K562 (cell line): Measurements from ENCODE around the gene ATP2A3. TPM values are rescaled to one million over a fixed set of nuclear protein-coding genes. Genes with fewer than 3 reads are reported as not detected.

ENCODE experiments used
- ARID1B ChIP-seq: fragments of 450-650 bp; IDR thresholded peaks from 2 replicates; pipeline ENCODE4 v1.6.1; 2016; ENCODE audit warnings: antibody characterized with exemption, mild to moderate bottlenecking, inconsistent platforms
- BCOR ChIP-seq: fragments of 450-650 bp; IDR thresholded peaks from 2 replicates; pipeline ENCODE4 v1.6.1; 2016
- EHMT2 ChIP-seq: fragments of 450-650 bp; IDR thresholded peaks from 2 replicates; pipeline ENCODE4 v1.6.1; 2018; ENCODE audit warnings: antibody characterized with exemption
- HMG20A ChIP-seq: fragments of 450-650 bp; formaldehyde crosslinking; conservative IDR thresholded peaks from 2 replicates; pipeline ENCODE4 v1.4.0; 2020; ENCODE audit warnings: mild to moderate bottlenecking, mixed read lengths
- JUND ChIP-seq, 2 experiments: IDR thresholded peaks; 2 replicates in 1 of 2; 3 replicates in 1 of 2; pipeline ENCODE4 v1.6.1; 2011; ENCODE audit warnings: borderline replicate concordance in 2 of 2, low read depth in 2 of 2, low read length in 2 of 2, improper control_type of control experiment in 1 of 2, missing biosample characterization in 1 of 2, missing genetic modification characterization in 1 of 2, missing genetic modification reagents in 1 of 2
- MCM7 ChIP-seq, 2 experiments: fragments of 450-650 bp; IDR thresholded peaks; 2 replicates each; pipeline ENCODE4 v1.6.1; 2016 to 2018
- MNT ChIP-seq, 2 experiments: fragments of 450-650 bp; conservative IDR thresholded peaks; 2 replicates each; pipeline ENCODE4 v1.6.1; 2017; ENCODE audit warnings: mild to moderate bottlenecking in 2 of 2, moderate library complexity in 2 of 2
- NFRKB ChIP-seq: fragments of 450-650 bp; IDR thresholded peaks from 2 replicates; pipeline ENCODE4 v1.6.1; 2016; ENCODE audit warnings: low read depth
- PRDM10 ChIP-seq: fragments of 450-650 bp; IDR thresholded peaks from 2 replicates; pipeline ENCODE4 v1.6.1; 2018; ENCODE audit not compliant: partially characterized antibody
- RNF2 ChIP-seq: sonication (generic); IDR thresholded peaks from 2 replicates; pipeline ENCODE4 v1.6.1; 2016
- SP1 ChIP-seq: sonication (generic); formaldehyde crosslinking; IDR thresholded peaks from 2 replicates; pipeline ENCODE4 v1.8.1; 2022; ENCODE audit warnings: mild to moderate bottlenecking, missing genetic modification reagents
- STAT5A ChIP-seq: IDR thresholded peaks from 2 replicates; pipeline ENCODE4 v1.6.1; 2012; ENCODE audit warnings: low read length, inconsistent platforms, borderline replicate concordance
- U2AF2 ChIP-seq: fragments of 200-400 bp; formaldehyde crosslinking; optimal IDR thresholded peaks from 2 replicates; pipeline ENCODE3; 2017; ENCODE audit warnings: low read depth, mild to moderate bottlenecking, low read length
- UBTF ChIP-seq, 2 experiments: IDR thresholded peaks; 2 replicates each; pipeline ENCODE4 v1.6.1; 2012; ENCODE audit warnings: improper control_type of control experiment in 2 of 2, low read depth in 2 of 2, low read length in 2 of 2, borderline replicate concordance in 1 of 2
- ZBTB7A ChIP-seq: IDR thresholded peaks from 2 replicates; pipeline ENCODE4 v1.6.1; 2011; ENCODE audit warnings: low read depth, mild to moderate bottlenecking, low read length, moderate library complexity, borderline replicate concordance; ENCODE audit not compliant: control insufficient read depth
- ZKSCAN1 ChIP-seq: fragments of 150-350 bp; IDR thresholded peaks from 2 replicates; pipeline ENCODE4 v1.6.1; 2016; ENCODE audit warnings: low read depth, low read length
- ZNF639 ChIP-seq, 2 experiments: fragments of 200-800 bp in 1 of 2; sonication (Bioruptor generic) in 1 of 2; sonication (generic) in 1 of 2; formaldehyde crosslinking in 1 of 2; IDR thresholded peaks in 1 of 2; conservative IDR thresholded peaks in 1 of 2; 2 replicates each; pipeline versions ENCODE4 v1.5.0 to v1.6.1; 2016 to 2020; ENCODE audit warnings: missing compliant biosample characterization in 1 of 2, missing genetic modification characterization in 1 of 2, missing genetic modification reagents in 1 of 2
- ZNF668 ChIP-seq: fragments of 250-450 bp; sonication (Bioruptor Pico); IDR thresholded peaks from 2 replicates; pipeline ENCODE4 v1.8.0; 2022; ENCODE audit warnings: mild to moderate bottlenecking, inconsistent platforms
- polyA plus RNA-seq, 8 experiments: library from polyadenylated mRNA; depleted of rRNA in 4 of 8; stranded (reverse) in 5 of 8; unstranded in 3 of 8; fragments of >200 nt; fragmentation: Nextera tagmentation in 2 of 8; fragmentation: Illumina TruSeq in 1 of 8; extraction: Ambion mirVana in 2 of 8; extraction: Trizol in 1 of 8; gene quantifications; 2 replicates each; pipeline versions ENCODE4 v1.2.1 to v1.2.3, GENCODE V29; 2011 to 2014; ENCODE audit warnings: inconsistent platforms in 1 of 8, missing spikeins in 1 of 8
- total RNA-seq, 7 experiments: library from RNA; depleted of rRNA in 6 of 7; stranded (reverse); fragments of >200 nt in 6 of 7; fragmentation: Illumina TruSeq in 2 of 7; extraction: Trizol in 2 of 7; gene quantifications; 2 replicates each; pipeline versions ENCODE4 v1.2.1 to v1.2.3, GENCODE V29; 2011 to 2021; ENCODE audit warnings: low replicate concordance in 1 of 7

Gene ATP2A3
- total and polyA plus RNA-seq, 9 of the 15 experiments (the other 6 are each of a cell fraction or from before 2014, with no cell fraction given) = 0.65 to 103 (median 31.3) TPM

- TF ChIP-seq PRDM10 (peak; percentile 56), EHMT2 (peak; percentile 89), MCM7 (IDR thresholded peaks at IDR 0.05) (no peak), JUND (IDR thresholded peaks at IDR 0.05; ENCODE audit: borderline replicate concordance, low read depth, low read length) (peak; percentile 82), JUND (tag; IDR thresholded peaks at IDR 0.05; ENCODE audit: borderline replicate concordance, low read depth, low read length) (peak; percentile 80; the same call in 1 of the 3 replicates), U2AF2 (no peak), HMG20A (CRISPR knock-in tag) (no peak), BCOR (peak; percentile 30; the same call in 1 of the 2 replicates), ZBTB7A (peak; percentile 14; the same call in 1 of the 2 replicates), ARID1B (peak; percentile 87), NFRKB (peak; percentile 72), UBTF (IDR thresholded peaks at IDR 0.05; ENCODE audit: borderline replicate concordance in 1 of 2, low read depth in 2 of 2, low read length in 2 of 2) (0 out of 4 replicates have a peak, but pooled peaks of 1 of the 2 experiments have one; percentile 48), ZNF639 (CRISPR knock-in tag; conservative IDR thresholded peaks at IDR 0.05 in 1 of 2, IDR thresholded peaks at IDR 0.05 in 1 of 2) (peak in 1 of 2 experiments; percentile 44; a peak in 1 of 4 replicates), MNT (conservative IDR thresholded peaks at IDR 0.05) (0 out of 4 replicates have a peak, but pooled peaks have one; percentile 10 to 23), SP1 (no peak), STAT5A (0 out of 2 replicates have a peak, but pooled peaks have one; percentile 46), ZNF668 (CRISPR knock-in tag) (no peak), ZKSCAN1 (0 out of 2 replicates have a peak, but pooled peaks have one; percentile 17), RNF2 (peak; percentile 88; the same call in 1 of the 2 replicates)
Observed at GRCh38 chr17:3968886-3969524, 4.8 kb upstream of the ATP2A3 start (continued).
